Measurements from ENCODE around the gene ATXN10.
A peak's percentile ranks its signal among the peaks of the same experiment; 100 is the strongest.

ATXN10 gene

GRCh38 chr22:45836418-45837169, 165.0 kb downstream of the ATXN10 start:
- H3K4me3 ChIP-seq (ENCODE audit: low read depth, low read length) = no peak overlapping the region
- no peak for DNase-seq (ENCODE audit: low read depth)
- TF ChIP-seq CTCF (conservative IDR thresholded peaks at IDR 0.05; ENCODE audit: low read depth, low read length) = no peak

- DNase-seq (ENCODE audit: low read depth) = no peak
- H3K4me3 ChIP-seq (ENCODE audit: low read depth, low read length) = no peak overlapping the region
- TF ChIP-seq CTCF (conservative IDR thresholded peaks at IDR 0.05; ENCODE audit: low read depth, low read length) = no peak
Observed at GRCh38 chr22:45837508-45837907, 165.9 kb downstream of the ATXN10 start.

DNA sequence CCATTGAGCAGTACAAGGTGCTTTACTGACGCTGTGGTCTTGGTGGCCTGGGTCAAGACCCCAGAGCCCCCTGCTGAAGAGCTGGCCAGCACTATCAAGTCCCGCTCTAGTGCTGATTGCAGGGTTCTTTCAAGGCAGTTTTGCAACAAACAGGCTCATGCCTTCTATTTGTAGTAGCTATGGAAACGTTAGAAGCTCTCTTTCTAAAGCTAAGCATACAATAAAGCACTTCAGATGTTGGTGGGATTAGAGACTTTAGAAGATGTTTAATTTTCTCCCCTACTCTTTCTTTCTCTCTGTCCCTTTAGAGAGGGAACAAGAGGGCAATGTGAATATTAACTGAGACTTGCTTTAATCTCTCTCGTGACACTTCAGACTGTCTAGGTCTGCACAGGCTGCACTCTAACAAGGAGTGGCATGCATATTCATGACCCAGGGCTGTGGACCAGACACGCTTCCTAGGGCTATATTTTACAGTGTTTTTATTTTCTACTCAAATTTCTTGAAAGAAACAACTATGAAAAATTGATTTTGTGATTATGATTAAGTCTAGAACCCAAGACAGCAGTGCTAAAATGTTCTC, 166.8 kb downstream of the ATXN10 start:
- no peak for TF ChIP-seq CTCF (conservative IDR thresholded peaks at IDR 0.05; ENCODE audit: low read depth, low read length)
- no peak for DNase-seq (ENCODE audit: low read depth)
- H3K4me3 ChIP-seq (ENCODE audit: low read depth, low read length) = no peak overlapping the region

DNA sequence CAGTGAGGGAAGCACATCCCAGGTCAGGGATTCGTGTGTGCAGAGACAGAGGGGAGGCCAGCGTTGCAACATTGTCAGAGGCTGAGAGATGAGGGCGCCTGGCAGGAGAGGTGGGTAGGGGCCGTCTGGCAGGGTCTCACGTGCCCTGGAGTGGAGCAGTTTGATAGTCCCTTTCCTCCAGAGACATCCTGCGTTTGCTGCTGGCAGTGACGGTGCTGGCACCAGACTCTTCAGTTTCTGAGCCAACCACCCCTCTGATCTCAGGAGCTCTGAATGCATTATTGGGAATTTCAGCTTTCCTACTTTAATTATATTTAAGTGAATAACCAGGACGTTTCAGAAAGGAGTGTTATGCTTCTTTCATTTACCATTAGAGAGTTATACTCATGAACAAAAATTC, 168.8 kb downstream of the ATXN10 start:
- DNase-seq (ENCODE audit: low read depth) = no peak
- TF ChIP-seq CTCF (conservative IDR thresholded peaks at IDR 0.05; ENCODE audit: low read depth, low read length) = no peak

DNA sequence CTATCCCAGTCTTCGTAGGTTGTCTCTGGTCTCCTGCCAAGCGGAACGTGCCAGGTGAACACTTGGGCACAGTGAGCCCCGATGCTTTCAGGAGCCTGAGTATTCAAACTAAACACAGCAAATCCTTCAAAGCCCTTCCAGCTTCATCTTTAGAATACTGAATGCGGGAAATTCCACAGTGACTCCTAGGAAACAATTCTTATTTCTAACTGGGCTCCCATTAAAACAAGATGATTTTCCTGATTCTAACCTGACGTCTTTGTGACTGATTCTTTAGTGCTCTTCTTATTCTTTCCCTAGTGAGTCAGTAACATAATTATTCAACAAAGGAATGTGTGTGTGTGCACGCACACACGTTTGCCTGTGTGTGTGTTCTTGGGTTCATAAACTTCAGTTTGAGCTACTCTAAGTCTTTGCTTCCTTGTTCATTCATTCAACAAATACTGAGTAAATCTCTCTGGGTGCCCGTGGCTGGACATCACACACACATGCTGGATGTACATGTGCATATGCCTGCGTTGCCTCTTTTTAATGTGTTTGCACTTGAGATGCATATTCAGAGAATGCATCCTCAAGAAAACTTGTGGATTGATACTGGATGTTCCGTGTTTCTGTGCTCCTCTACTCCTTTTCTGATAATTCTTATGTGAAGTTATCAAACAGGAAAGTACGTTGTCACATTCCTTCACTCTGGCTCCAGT, 170.8 kb downstream of the ATXN10 start:
- TF ChIP-seq CTCF (conservative IDR thresholded peaks at IDR 0.05; ENCODE audit: low read depth, low read length) = no peak
- no peak overlapping the region for H3K4me3 ChIP-seq (ENCODE audit: low read depth, low read length)
- DNase-seq (ENCODE audit: low read depth) = peak; percentile 72

More for the DNA sequence above, 168.8 kb downstream of the ATXN10 start:
- H3K4me3 ChIP-seq (ENCODE audit: low read depth, low read length) = no peak overlapping the region

- no peak overlapping the region for H3K4me3 ChIP-seq (ENCODE audit: low read depth, low read length)
- DNase-seq (ENCODE audit: low read depth) = no peak
- no peak for TF ChIP-seq CTCF (conservative IDR thresholded peaks at IDR 0.05; ENCODE audit: low read depth, low read length)
Observed at GRCh38 chr22:45843031-45843430, 171.4 kb downstream of the ATXN10 start.
